ENCODE data around the gene NEO1.

NEO1 gene

DNA sequence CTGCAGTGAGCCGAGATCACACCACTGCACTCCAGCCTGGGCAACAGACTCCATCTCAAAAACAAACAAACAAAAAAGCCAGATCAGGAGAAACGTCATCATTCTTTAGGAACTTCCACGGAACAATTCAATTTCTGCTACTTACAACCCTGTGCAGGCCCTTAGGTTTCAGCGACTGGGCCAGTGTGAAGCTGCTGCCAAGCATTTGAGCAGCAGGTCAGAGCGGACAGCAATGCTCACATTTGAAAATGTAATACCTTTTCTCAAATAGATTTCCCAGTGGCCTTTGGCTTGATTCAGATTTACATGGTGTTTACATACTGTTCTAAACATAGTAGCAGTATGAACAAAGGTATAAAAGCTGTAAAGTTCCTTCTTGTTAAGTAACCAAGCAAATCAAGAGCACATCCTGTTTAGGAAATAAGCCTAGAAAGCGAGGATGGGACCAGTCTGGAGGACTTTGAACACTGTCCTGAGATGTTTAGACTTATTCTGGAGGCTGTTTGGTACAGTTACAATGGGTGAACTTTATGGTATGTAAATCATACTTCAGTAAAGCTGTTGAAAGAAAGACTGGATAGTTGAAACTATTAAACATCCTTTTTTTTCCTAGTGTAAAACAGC lies 175.3 kb downstream of the NEO1 start:
- no peak for DNase-seq

DNA sequence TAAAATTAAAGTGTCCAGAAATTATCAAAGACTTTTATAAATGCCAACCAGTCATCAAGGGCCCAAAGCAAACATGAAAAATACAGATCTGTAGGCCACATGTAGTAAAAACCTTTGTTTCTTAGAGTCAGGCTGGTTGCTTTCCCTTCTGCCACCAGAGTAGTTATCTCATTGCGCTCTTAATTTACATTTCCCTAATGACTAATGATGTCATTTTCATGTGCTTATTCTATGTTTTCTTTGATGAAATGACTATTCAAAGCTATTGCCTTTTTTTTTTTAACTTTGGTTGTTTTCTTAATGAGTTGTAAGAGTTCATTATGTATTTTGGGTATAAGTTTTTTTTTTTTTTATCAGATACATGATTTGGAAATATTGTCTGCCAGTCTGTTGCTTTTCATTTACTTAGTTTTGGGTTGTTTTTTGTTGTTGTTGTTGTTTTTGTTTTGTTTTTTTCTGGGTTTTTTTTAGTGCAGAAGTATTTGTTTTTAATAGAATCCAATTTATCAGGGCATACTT lies 175.9 kb downstream of the NEO1 start:
- no peak for DNase-seq

DNA sequence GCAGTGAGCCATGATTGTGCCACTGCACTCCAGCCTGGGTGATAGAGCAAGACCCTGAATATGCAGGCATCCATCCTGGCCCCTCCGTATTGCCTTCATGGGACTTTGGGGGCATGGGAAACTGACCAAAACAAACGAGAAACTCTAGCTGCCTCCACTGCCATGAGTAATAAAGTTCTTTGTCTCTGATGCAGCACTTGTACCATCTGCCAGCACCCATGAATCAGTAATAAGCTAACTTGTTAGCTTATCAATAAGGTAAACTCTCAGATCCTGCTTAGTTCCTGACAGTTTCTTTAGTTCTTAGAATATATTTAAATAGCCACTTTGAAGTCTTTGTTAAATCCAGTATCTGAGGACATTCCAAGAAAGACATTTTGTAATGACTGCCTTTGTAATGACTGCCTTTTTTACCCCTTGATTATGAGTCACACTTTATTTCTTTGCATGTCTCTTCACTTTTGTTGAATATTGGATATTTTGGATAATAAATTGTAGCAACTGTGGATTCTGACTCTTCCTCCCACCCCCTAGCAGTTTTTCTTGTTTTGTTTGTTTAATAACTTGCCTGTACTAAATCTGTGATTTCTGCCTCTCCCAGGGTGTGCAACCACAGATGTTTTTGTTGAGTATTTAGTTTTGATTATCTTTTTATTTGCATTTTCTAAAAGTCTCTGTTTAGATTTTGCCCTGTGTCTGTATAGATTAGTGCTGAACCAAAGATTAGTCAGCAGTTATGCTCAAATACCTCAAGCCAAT lies 179.6 kb downstream of the NEO1 start:
- DNase-seq, result no peak

DNA sequence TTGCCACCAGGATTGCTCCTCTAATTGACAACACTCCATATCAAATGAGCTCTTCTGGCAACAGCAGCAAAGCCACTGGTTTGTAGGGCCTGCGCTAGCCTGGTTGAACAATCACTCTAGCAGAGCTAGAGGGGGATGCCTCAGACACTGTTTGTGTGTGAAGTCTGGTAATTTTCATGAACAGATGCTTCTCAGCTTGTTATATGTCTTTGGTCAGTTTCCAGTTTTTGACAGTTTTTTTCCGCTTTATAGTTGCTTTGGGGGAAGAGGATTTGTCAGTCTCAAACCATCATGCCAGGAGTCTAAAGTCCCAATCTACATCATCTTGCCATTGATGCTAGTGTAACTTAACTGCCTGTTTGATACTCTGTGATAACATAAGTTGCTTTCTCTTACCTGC lies 180.5 kb downstream of the NEO1 start:
- DNase-seq, result no peak

DNA sequence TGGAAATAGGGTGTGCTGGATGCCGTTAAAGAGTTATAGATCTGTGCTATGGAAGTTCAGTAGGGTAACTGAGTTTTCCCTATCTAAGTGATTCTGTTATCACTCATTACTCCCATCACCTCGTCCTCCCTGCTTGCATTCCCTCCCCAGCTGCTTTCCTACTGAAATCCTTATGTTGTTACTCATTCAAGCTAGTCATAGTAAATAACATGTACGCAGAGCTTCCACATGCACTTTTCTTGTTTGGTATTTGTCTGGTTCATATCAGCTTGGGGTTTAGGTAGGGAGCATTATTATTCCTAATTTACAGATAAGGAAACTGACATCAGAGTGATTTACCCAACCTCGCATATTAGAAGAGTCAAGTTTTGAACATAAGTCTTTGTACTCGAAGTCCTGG lies 181.4 kb downstream of the NEO1 start:
- no peak for DNase-seq

DNA sequence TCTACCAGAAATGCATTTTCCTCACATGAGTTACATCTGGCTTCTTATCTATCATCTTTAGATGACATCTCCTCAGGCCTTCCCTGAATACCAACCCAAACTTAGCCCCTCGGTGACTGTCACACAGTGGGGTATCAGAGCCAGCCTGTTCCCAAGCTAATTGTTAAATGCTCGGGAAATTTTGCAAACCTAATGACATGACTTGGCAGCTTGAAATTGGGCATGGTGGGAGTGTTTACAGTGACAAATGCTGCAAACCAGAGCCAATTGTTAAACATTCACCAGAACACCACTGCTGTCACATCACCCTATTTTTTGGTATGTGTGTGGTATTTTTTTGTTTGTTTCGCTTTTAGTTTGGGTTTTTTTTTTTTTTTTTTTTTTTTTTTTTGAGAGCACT lies 185.6 kb downstream of the NEO1 start:
- no peak for DNase-seq

DNA sequence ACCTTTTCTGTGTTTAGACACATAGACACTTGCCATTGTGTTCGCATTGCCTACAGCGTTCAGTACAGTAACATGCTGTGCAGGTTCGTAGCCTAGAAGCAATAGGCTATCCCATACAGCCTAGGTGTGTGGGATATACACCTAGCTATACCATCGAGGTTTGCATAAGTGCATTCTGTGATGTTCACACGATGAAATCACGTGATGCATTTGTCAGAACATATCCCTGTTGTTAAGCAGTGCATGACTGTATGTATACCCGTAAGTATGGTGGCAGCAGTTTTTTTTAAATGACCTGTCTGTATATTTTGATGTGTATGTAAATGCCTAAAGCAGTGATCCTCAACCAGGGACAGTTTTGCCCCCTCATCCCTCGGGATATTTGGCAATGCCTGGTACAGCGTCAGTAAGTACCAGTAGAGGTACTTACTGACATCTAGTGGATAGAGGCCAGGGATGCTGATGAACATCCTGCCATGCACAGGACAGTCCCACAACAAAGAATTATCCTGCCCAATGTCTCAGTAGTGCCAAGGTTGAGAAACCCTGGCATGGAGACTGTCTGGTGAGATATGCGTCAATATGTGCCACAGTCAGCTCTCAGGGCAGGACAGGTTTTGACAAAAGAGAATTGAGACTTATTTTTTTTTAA lies 187.4 kb downstream of the NEO1 start:
- no peak for DNase-seq

DNA sequence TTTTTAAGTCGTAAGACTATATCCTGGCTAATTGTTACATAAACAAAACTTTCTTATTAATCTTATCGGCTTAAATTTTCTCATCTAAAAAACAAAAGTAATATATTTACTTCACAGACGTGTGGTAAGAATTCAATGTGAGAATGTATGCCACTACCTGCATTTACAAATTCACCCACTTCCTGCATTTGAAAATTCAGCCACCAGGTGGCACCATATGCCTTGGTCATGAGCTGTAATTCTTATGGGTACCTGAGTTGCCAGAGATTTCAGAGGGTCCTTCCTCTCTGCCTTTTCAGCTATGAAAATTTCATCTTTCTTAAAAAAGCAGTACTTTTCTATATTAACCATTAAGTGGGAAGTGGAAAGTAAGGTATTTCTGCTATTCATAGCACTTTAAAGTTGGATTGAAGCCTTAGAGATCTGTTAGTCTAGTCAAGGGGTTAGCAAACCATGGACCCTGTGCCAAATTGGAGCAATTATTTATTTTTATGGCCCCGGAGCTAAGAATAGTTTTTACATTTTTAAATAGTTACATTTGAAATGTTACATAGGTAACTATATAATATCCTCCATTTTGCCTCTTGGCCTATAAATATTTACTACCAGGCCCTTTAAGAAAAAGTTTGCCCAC lies 188.7 kb downstream of the NEO1 start:
- peak; percentile 56 to 64 for DNase-seq

DNA sequence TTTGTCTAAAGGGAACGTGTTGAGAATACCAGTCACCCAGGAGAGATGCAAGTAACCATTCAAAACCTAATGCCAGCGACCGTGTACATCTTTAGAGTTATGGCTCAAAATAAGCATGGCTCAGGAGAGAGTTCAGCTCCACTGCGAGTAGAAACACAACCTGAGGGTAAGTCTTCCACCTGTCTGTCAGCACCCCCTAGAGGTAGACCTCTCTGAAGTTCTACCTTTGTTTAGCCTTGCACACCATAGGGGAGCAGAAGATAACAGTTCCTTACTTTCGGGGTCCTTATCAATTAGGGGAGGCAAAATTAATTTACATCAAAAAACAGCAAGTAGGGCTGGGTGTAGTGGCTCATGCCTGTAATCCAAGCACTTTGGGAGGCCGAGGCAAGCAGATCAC lies 192.1 kb downstream of the NEO1 start:
- DNase-seq, result no peak

DNA sequence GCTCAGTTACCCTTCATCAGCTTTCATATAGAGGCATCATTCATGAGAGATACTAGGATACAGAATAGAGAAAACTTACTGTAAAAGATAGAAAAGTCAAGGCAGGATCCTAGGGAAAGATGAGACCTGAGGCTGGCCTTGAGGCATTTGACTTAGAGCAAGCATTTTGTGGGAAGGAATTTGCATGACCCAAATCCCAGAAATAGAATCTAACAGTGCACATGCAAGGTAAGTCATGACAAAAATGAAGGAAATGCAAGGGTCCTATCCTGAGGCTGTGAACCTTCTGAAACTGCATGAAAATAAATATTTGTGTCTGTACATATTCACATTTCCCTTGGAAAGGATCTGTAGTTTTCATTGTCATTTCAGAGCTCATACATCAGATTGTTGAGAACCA lies 194.2 kb downstream of the NEO1 start:
- DNase-seq, result no peak

DNA sequence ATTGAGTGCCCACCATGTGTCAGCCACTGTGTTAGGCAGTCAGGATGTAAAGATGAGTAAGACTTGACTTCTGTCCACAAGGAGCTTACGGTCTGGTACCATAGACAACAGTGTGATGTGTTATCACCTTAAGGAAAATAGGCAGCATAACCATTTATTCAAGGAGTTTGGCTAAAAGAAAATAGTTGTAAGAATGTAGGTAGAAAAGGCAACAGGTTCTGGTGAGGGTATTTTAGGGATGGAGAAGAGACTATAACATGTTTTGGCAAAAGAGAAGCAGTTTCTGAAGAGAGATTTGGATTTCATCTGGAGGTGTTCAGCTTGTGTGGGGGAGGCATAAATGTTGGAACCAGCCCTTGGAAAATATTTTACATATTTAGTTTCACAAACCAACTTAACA lies 194.6 kb downstream of the NEO1 start:
- no peak for DNase-seq

DNA sequence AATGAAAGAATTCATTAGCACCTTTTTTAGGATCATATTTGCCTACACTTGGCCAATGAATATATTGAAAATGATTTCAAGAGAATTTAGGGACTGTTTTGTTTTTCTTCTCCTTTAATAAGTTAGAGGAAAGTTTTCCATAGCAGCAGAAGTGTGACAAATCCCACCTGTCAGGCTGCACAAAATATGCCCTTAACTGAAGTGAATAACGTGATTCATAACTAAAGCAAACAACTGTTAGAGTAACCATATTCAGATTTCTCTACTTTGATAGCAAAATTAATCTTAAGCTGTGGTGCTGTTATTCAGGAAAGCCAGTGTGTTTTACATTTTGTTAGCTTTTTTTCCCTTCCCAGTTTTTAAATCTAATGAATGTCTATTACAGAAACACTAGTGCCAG lies 195.1 kb downstream of the NEO1 start:
- no peak for DNase-seq

DNA sequence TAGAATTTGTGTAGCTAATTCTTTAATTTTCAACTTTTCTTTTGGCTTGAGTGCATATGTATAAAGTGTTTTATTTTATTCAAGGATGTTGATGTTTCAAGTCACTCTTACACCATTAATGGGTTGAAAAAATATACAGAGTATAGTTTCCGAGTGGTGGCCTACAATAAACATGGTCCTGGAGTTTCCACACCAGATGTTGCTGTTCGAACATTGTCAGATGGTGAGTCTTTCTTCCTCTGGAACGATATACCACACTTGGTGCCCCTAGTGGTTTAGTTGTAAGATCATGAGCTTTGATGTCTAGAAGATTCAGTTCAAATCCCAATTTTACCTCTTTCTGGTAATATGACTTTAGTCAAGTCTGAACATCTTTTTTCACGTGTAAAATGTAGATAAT lies 197.2 kb downstream of the NEO1 start:
- DNase-seq, result no peak

DNA sequence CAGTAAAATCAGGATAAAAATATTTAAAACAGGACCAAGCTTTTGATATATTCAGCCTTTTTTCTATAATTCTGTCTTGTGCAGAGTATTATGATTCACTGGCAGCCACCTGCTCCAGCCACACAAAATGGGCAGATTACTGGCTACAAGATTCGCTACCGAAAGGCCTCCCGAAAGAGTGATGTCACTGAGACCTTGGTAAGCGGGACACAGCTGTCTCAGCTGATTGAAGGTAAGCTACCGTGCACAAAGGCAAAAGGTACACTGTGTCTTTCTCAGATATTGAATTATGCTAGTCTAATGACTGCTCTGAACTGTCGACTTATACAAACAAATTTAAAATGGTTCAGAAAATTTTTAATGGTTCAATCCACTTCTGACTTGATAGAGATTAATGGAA lies 202.3 kb downstream of the NEO1 start:
- DNase-seq, result no peak

DNA sequence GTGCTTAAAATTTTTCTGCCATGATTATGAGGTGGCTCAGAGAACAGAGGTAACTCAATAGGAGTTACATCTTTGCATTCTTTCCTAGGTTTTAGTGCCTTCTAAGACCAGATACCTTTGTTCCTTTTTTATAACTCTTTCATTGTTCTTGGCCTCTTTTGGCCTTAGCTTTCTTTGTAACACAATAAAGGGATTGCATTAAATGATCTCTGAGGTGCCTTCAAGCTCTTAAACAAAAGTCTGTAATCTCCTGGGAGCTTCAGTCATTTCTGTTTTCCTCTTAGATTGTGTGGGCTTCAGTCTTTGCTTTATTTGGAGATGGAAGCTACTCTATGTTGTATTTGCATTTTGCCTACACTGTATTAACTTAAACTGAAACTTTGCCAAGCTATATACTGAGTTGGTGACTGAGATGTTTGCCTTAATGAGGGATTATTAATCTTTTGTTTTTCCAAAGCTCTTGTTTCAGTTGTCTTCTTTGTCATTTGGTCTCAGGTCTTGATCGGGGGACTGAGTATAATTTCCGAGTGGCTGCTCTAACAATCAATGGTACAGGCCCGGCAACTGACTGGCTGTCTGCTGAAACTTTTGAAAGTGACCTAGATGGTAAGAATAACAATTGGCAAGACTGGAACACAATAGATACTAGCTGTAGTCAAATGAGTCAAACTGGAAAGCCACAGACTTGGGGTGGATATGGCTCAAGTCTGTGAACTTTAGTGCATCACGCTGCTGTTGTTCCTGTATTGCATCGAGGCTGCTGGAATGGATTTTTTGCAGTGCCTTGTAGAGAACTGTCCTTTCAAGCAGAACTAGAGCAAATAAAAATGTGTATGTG lies 206.2 kb downstream of the NEO1 start:
- no peak for DNase-seq

DNA sequence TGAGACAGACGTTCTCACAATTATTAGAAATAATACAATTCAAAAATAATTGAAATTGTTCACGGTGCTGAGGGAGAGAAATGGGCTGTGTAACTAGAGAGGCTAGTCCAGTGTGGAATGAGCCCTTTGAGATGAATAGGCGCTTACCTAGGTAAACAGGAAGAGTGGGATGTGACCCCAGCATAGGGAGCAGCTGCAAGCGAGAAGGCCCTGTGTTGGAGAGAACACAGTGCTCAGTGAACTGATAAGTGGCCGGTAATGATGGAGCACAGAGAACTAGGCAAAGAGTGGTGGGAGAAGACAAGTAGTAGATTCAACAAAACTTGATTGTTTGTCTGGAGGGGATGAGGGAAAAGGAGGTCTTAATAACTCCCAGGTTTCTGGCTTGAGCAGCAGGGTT lies 212.6 kb downstream of the NEO1 start:
- no peak for DNase-seq

DNA sequence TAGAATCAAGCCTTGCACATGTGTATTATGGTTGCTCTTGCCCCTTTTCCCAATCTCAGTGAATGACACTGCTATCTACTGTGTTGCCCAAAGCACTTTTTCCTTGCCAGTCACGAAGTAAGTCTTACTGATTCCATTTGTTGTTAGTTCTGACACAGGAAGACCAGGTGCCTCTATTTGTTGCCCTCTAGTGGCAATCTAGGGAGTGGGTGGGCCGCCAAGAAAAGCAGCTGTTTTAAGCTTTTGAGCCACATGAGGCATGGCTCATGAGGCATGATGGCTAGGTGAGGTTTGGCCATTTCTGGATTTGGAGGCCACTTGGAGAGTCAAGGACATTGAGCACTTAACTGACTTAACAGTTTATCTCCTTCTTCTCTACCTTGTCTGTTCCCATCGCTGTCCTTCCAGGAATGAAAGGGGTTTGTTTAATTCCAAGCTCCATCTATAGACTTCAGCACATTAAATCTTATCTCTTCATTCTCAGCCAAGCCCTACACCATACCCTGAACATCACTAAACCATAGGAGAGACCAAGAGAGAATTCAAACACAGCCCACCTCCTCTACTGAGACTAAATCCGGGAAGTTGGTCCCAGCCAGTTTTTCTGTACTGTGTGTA lies 213.4 kb downstream of the NEO1 start:
- peak; percentile 34 for DNase-seq

DNA sequence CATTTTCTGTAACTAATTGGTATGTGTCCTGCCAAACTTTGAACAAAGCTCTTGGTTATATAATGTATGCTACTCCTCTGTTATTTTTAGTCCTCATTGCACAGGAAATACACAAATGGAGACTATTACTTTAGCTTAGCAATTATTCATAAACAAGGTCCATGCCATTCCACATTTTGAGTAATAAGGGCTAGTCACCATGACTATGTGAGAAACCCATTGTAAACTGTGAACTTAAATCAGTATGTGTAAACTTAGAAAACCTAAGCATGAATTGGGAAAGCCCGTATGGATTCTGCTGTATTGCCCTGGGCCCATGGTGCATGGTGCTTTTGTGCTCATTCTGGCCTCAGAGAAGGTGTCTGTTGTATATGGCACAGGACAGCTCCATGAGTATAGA lies 216.2 kb downstream of the NEO1 start:
- no peak for DNase-seq

DNA sequence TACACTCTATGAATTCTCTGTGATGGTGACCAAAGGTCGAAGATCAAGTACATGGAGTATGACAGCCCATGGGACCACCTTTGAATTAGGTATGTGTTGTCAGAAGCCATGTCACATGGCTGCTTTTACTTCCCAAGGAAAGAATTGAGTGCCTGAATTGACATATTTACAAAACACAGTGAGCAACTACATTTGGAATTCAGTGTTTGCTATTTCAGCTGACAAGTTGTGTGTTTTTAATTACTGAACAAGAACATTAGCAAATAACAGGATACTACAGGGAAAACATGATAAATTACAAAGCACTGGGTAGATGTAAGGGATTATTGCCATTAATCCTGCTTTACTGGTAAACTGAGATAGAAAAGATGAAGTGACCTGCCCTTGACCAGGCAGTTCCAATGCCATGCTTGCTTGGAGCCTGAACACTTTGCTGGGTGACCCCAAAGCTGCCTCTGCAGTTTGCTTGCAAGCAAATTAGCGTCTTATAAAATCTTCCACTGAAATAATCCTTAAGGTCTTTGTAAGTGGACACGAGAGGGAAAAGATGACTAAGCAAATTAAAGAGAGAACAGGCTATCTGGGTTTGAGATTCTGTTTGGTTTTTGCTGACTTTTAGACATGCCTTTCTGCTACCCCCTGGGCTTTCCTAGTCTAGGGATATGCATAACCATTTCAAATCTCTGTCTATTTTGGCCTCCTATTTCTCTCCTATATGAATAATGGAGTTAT lies 218.3 kb downstream of the NEO1 start:
- DNase-seq, result no peak

DNA sequence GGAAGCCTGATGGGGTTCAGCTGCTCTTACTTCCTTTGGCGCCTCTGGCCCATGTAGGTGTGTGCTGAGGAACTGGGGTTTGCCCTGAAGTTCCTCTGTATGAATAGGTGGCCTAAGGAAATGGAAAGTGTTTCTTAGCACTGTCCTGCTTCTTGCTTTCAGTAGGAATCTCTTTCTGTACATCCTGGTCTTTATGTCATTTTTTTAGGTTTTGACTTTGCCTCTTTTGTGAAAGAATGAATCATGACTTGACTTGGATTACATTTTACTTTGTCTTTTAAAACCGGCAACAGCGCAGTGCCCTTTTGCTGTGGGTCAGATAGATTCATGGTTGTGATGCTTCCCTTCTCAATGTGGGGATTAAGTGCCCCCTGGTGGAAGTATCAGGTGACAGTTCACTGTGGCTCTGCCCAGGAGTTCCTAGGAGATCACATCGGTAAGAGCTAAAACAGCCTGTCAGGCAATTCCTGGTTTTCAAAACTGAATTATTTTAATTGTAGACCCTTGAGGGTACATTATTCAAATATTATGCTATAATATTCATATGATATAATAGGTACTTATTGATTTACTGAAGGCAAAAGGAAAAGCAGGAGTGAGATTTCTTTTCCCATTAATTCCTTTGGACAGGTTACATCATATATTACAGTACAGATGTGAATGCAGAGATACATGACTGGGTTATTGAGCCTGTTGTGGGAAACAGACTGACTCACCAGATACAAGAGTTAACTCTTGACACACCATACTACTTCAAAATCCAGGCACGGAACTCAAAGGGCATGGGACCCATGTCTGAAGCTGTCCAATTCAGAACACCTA lies 221.1 kb downstream of the NEO1 start:
- DNase-seq, result peak; percentile 5 to 13

DNA sequence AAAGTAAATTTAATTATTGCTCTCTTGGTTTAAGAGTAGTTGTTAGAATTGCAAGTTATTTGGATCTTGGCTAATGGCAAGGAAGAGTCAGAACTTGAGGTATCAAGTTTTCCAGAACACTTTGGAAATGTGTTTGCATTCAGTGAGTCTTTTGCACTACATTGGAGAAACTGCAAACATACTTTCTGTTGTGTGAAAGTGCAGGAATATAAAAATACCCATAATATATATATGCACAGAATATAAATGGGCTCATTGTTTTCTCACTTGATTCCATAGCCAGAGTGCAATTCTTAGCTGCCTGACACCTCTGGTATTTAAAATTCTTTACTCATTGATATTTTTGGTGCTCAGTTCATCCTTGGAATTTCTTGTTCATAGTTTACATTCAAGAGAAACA lies 223.6 kb downstream of the NEO1 start:
- DNase-seq, result no peak

Measured in stimulated activated CD4-positive, alpha-beta T cell treated with anti-CD3 and anti-CD28 coated beads, Interleukin-4, amount 100 ng/mL, for 4 hours (primary cell).